NB4 (cell line): ENCODE measurements around the gene APOC1.

Source experiments
- DNase-seq: peaks from one replicate; pipeline ENCODE4 v3.0.0; 2010; ENCODE audit warnings: low read depth
- H3K4me3 ChIP-seq: one replicate; pipeline ENCODE4 v1.5.1; 2011; ENCODE audit warnings: mild to moderate bottlenecking, low read depth, low read length, moderate library complexity
- CTCF ChIP-seq: IDR thresholded peaks from one replicate; pipeline ENCODE4 v1.5.1; 2012; ENCODE audit warnings: low read depth, low read length
- MAX ChIP-seq: IDR thresholded peaks from 2 replicates; pipeline ENCODE4 v1.6.1; 2011; ENCODE audit warnings: low read depth, low read length
- MYC ChIP-seq: IDR thresholded peaks from 2 replicates; pipeline ENCODE4 v1.6.1; 2011; ENCODE audit warnings: low read depth, low read length
- POLR2A ChIP-seq: IDR thresholded peaks from 2 replicates; pipeline ENCODE4 v1.6.1; 2011; ENCODE audit warnings: mild to moderate bottlenecking; ENCODE audit not compliant: insufficient read length; ENCODE audit errors: extremely low read depth

Gene APOC1

GRCh38 chr19:44959691-44960090 lies 45.3 kb downstream of the APOC1 start:
- no peak for DNase-seq
- TF ChIP-seq CTCF = no peak
- TF ChIP-seq POLR2A = no peak
- TF ChIP-seq MAX = no peak
- TF ChIP-seq MYC = no peak
- H3K4me3 ChIP-seq = no peak overlapping the region

GRCh38 chr19:44960906-44961728 lies 46.7 kb downstream of the APOC1 start:
- no peak for DNase-seq

GRCh38 chr19:44961821-44962220 lies 47.4 kb downstream of the APOC1 start:
- no peak for DNase-seq
- no peak overlapping the region for H3K4me3 ChIP-seq
- TF ChIP-seq POLR2A (no peak), MAX (no peak), CTCF (no peak), MYC (no peak)

More at GRCh38 chr19:44960906-44961728, 46.7 kb downstream of the APOC1 start:
- H3K4me3 ChIP-seq = no peak overlapping the region
- no peak for TF ChIP-seq POLR2A
- TF ChIP-seq MAX = no peak
- no peak for TF ChIP-seq MYC
- no peak for TF ChIP-seq CTCF

GRCh38 chr19:44968118-44968517 lies 53.7 kb downstream of the APOC1 start:
- no peak for TF ChIP-seq CTCF
- TF ChIP-seq POLR2A = no peak
- H3K4me3 ChIP-seq = no peak overlapping the region
- DNase-seq = no peak

- H3K4me3 ChIP-seq = no peak overlapping the region
- DNase-seq = no peak
- no peak for TF ChIP-seq CTCF
- TF ChIP-seq MAX = no peak
- no peak for TF ChIP-seq MYC
- TF ChIP-seq POLR2A = no peak
Observed at GRCh38 chr19:44968670-44969069, 54.3 kb downstream of the APOC1 start.
